GM21423 (cell line): ENCODE measurements around the gene TMEM86B.
A peak's percentile ranks its signal among the peaks of the same experiment; 100 is the strongest.

Source experiments
- ATAC-seq: cut with Tn5 transposase; IDR thresholded peaks from one replicate; pipeline ENCODE4 v1.9.1; 2021; ENCODE audit warnings: mild to moderate bottlenecking, moderate library complexity; ENCODE audit not compliant: unreplicated experiment

The TMEM86B gene

GRCh38 chr19:55257461-55258420 is 29.2 kb upstream of the TMEM86B start:
- ATAC-seq: no peak

DNA sequence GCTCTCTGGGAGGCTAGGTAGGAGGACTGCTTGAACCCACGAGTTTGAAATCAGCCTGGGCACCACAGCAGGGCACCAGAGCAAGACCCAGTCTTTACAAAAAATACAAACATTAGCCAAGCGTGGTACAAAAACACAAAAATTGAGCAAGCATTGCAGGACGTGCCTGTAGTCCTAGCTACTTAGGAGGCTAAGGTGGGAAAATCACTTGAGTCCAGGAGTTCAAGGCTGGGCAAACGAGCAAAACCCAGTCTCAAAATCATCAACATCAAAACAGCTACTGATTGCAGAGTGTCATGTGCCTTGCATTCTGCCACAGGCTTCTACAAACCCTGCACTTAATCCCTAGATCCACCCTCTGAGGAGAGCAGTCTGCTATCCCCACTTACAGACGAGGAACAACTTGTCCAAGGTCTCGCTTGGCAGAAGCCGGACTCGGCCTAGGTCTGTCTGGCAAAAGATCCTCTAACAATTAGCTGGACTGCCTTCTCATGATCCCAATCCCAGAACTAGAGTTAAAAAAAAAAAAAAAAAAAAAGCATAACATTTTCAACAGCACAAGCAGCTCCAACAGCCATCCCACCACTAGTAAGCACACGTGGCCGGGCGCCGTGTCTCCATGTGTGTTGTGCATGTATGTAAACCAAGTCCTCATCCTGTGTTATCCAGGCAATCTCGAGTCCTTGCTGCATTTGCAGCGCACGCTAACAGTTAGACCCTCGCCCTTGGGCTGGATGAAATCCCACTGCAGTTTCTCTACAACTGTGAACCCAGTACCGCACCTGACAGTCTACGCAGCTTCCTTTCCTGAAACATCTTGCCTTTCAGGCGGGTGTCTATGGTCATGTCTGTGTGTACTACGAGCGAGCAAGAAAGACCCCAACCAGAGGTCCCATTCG is 28.2 kb upstream of the TMEM86B start:
- ATAC-seq: no peak

DNA sequence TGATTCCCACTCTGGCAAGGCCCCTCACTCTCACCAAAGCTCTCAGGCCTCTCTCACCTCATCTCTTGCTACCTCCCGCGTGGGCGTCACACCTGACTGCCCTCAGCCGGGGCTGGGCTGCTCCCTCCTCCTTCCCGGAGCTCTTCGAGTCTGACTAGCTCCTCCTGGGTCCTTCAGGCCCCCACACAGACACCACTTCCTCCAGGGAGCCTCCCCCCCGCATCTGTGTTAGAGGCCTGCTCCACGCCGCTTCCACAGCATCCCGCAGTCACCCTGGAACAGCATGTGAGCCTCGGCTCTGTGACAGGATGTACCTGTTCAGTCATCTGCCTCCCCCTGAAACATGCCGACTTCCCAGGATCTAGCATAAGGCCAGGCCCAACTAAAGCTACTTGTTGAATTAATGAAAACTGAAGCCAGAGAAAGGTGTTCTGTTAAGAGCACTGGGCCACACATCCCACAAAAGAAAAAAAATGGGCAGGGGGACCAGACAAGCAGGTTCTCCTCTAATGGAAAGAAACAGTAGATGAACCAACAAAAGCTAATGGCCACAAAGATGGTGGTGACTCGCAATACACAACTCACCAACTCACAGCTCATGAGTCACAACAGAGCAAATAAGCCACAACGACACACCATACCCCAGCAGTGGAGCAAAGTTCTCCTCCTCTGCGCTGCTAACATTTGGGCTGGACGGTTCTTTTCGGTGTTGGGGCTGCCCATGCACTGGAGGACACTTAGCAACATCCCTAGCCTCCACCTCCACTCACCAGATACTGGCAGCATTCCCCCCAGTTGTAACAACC is 27.3 kb upstream of the TMEM86B start:
- no peak for ATAC-seq

- no peak for ATAC-seq
Observed at GRCh38 chr19:55254625-55254977, 26.0 kb upstream of the TMEM86B start.

GRCh38 chr19:55253842-55254624 is 25.5 kb upstream of the TMEM86B start:
- peak; percentile 42 for ATAC-seq

GRCh38 chr19:55252760-55253663 is 24.4 kb upstream of the TMEM86B start:
- no peak for ATAC-seq

DNA sequence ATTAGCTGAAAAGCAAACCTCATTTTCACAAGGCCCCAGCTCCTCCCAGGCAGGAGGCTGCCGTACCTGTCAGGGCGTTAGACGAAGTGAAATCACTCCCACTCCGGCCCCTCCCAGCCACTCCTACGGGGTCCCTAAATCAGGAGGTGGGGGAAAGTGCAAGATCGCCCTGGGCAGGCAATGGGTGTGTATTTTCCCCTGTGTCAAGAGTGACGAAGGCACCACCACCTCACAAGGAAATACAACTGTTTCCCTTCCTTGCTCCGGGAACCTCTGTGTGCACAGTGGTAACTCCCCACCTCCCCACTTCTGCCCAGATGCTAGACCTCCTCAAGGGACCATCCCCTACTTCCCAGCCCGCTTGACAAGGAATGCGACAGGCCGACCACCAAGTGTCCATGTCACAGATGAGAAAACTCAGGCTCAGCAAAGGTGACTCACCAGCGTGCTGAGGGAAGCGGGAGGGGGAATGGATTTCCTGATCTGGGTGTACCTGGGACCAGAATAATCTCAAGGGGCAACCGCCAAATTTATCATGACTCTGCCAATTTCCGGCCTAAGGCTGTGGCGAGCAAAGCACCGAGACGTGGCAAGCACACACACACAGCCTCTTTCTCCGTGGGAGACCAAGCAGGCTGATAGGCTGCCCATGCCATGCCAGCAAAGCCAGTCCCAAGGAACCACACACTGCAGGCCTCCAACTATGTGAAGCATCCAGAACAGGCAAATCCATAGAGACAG is 22.9 kb upstream of the TMEM86B start:
- no peak for ATAC-seq

GRCh38 chr19:55250262-55251036 is 21.9 kb upstream of the TMEM86B start:
- no peak for ATAC-seq

DNA sequence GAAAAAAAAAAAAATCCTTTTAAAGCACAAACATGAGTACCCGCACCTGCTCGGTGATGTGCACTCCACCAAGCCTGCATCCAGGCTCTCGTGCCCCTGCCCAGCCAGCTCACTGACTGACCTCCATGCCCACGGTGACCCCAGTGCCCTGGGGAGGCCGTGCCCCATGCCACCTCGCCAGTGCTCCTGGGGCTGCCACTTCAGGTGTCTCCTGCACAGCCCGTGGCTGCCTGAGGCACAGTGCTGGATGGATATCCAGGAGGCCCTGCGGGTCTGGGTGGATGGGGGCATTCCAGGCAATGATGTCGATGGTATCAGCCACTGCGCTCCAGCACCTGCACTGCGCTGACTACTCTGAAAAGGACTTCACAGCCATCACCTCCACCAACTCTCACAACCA is 21.3 kb upstream of the TMEM86B start:
- no peak for ATAC-seq

- ATAC-seq: no peak
Observed at GRCh38 chr19:55248704-55249103, 20.1 kb upstream of the TMEM86B start.

GRCh38 chr19:55248166-55248675 is 19.7 kb upstream of the TMEM86B start:
- no peak for ATAC-seq

GRCh38 chr19:55247621-55248099 is 19.1 kb upstream of the TMEM86B start:
- ATAC-seq: no peak

DNA sequence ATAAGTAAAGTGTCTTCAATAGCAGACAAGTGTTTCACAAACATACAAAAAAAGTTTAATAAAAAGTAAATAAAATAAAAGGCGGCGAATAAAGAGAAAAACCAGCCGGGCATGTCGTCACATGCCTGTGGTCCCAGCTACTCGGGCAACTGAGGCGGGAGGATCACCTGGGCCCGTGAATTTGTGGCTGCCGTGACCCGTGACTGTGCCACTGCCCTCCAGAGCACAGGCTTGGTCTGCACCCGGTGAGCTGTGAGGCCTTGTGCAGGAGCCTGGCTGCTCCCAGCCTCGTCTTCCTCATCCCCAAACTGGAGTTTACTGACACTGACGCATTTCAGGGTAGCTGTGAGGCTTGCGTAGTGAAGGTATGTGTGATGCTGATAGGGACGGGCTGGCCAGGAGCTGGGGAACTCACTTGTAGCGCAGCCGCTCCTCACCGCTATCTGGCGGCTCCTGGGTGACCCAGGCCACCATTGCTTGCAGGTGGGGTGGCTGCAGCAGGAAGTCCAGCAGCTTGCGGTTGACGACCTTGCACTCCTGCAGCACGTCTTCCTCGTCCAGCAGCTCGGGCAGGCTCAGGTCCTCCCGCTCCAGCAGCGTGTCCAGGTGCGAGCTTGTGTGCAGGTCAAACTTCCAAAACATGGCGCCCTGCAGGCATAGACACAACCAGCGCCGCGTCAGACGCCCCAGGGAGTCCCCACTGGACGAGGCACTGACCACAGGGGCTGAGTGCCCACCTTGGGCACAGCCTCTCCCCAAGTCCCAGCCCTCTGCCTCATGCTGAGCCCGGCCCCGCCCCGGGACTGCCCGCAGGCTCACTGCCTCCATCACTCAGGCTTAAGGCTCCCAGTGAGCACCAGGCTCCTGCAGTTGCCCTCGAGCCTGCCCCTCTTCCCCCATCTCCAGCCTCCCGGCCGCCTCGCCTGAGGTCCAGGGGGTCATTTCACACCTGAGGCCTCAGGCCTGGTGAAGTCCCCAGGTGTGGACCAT is 18.2 kb upstream of the TMEM86B start:
- ATAC-seq: no peak

GRCh38 chr19:55245236-55245904 is 16.8 kb upstream of the TMEM86B start:
- ATAC-seq: no peak

DNA sequence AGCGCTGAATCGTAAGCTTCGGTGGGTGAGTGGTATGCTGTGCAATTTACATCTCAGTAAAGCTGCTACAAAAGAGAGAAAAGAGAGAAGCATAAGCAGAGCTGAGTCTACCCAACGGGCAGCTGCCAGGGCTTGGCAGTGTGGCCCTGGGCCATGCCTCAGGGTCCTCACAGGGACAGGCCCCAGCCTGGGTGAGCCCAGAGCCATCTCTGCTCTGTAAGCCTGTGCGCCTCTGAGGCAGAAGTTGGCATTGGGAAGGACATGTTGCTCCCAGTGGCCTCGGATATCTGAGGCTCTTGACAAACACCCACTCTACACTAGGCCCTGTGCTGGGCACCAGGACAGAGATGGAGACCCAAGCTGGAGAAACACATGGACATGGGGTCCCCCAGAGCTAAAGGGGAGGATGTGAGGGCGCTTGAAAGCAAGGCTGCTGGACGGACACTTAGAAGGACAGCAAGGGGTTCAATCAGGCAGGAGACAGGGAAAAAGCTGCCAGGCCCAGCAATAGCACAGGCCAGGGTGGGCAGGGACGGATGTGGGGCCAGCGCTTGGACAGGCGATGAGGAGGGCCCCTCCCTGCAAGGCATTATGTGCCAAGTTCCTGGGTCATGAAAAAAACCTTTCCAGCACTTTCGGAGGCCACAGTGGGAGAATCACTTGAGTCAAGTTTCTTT is 15.6 kb upstream of the TMEM86B start:
- no peak for ATAC-seq
